Measurements from ENCODE around the gene PCDH15. TPM values are rescaled to one million over a fixed set of nuclear protein-coding genes. Genes with fewer than 3 reads are reported as not detected.

The PCDH15 gene
- total RNA-seq, 1 donor from 2014 or later, result not detected

Small RNA genes within 50 kb of the gene (microRNA-seq; reads per million reads assigned to microRNA genes)
- gene MIR548F1, result not detected
